A549 (cell line): Measurements from ENCODE around the gene ORC3. TPM values are rescaled to one million over a fixed set of nuclear protein-coding genes. Genes with fewer than 3 reads are reported as not detected.
"Not testable (repeated sequence)": the region's sequence is repeated elsewhere in the genome, so short reads cannot be mapped to it uniquely, and the experiment has no call there.

Experiments used
- ATAC-seq, 2 experiments: fragments of 200-7000 bp in 1 of 2; fragments of >200 bp in 1 of 2; cut with Nextera tagmentation in 1 of 2; cut with Tn5 transposase in 1 of 2; 3 replicates each; pipeline versions ENCODE4 v1.8.0 to v1.9.1; 2018 to 2020; ENCODE audit warnings: mild to moderate bottlenecking in 1 of 2, moderate library complexity in 1 of 2
- CTCF ChIA-PET: fragments of 300-600 bp; sonication (Branson Sonifier 250); formaldehyde crosslinking; extraction: SDS; loops from one replicate; lab custom pipeline; 2021; ENCODE audit warnings: antibody characterized with exemption, inconsistent platforms; lab: Yijun Ruan, JAX
- POLR2A ChIA-PET: fragments of 350-600 bp; formaldehyde crosslinking; extraction: SDS; loops from one replicate; lab custom pipeline; 2021; ENCODE audit warnings: antibody characterized with exemption, inconsistent platforms; lab: Yijun Ruan, JAX
- DNase-seq, 2 experiments: peaks; one replicate each; pipeline versions ENCODE4 v3.0.0 to v3.0.0-alpha.2; 2011 to 2016; ENCODE audit warnings: low read depth in 1 of 2, low spot score in 1 of 2
- FAIRE-seq: peaks from 2 replicates; lab custom pipeline; 2011; peaks lifted over from hg19 to GRCh38; lab: Jason Lieb, UNC
- H3K27ac ChIP-seq, 2 experiments: fragments of >200 bp; sonication (Bioruptor Twin); formaldehyde crosslinking; 3 replicates each; pipeline ENCODE4 v1.5.1; 2016 to 2017
- H3K4me1 ChIP-seq: fragments of >200 bp; sonication (Bioruptor Twin); formaldehyde crosslinking; 3 replicates; pipeline ENCODE4 v1.6.1; 2016
- H3K4me2 ChIP-seq: fragments of >200 bp; sonication (Bioruptor Twin); formaldehyde crosslinking; 3 replicates; pipeline ENCODE4 v1.6.1; 2016
- H3K4me3 ChIP-seq: fragments of >200 bp; sonication (Bioruptor Twin); formaldehyde crosslinking; 3 replicates; pipeline ENCODE4 v1.5.1; 2016
- H3K9me3 ChIP-seq: fragments of >200 bp; sonication (Bioruptor Twin); formaldehyde crosslinking; 3 replicates; pipeline ENCODE4 v1.6.1; 2016
- BCL3 ChIP-seq: fragments of >200 bp; sonication (Bioruptor Twin); formaldehyde crosslinking; IDR thresholded peaks from 3 replicates; pipeline ENCODE4 v1.6.1; 2016
- FOSL2 ChIP-seq, 2 experiments: fragments of 450-650 bp in 1 of 2; fragments of >200 bp in 1 of 2; sonication (Bioruptor Twin) in 1 of 2; formaldehyde crosslinking; IDR thresholded peaks; 2 replicates each; pipeline versions ENCODE4 v1.5.0 to v1.6.1; 2016 to 2020; ENCODE audit warnings: mild to moderate bottlenecking in 1 of 2, moderate library complexity in 1 of 2
- GATA3 ChIP-seq: IDR thresholded peaks from 2 replicates; pipeline ENCODE4 v1.6.1; 2012; ENCODE audit warnings: borderline replicate concordance
- HMGXB4 ChIP-seq: fragments of 250-450 bp; sonication (Bioruptor Pico); IDR thresholded peaks from 2 replicates; pipeline ENCODE4 v1.5.0; 2021; ENCODE audit warnings: mild to moderate bottlenecking, moderate library complexity, borderline replicate concordance
- HOXB13 ChIP-seq: fragments of 250-450 bp; sonication (Bioruptor Pico); IDR thresholded peaks from 2 replicates; pipeline ENCODE4 v1.5.0; 2020; ENCODE audit warnings: low read depth, mild to moderate bottlenecking, moderate library complexity
- KDM5A ChIP-seq: fragments of 200-600 bp; sonication (generic); IDR thresholded peaks from 2 replicates; pipeline ENCODE4 v1.6.1; 2016; ENCODE audit warnings: antibody characterized with exemption, mild to moderate bottlenecking
- MAFK ChIP-seq: fragments of 450-650 bp; IDR thresholded peaks from 2 replicates; pipeline ENCODE4 v1.6.1; 2014; ENCODE audit not compliant: partially characterized antibody
- NFE2L2 ChIP-seq: fragments of 150-350 bp; conservative IDR thresholded peaks from 2 replicates; pipeline ENCODE4 v1.6.1; 2014; ENCODE audit warnings: low read length
- RAD21 ChIP-seq, 2 experiments: fragments of >200 bp in 1 of 2; sonication (Bioruptor Twin) in 1 of 2; formaldehyde crosslinking in 1 of 2; IDR thresholded peaks in 1 of 2; conservative IDR thresholded peaks in 1 of 2; 2 replicates in 1 of 2; 3 replicates in 1 of 2; pipeline ENCODE4 v1.6.1; 2012 to 2018; ENCODE audit warnings: inconsistent platforms in 1 of 2
- REST ChIP-seq: fragments of 200-600 bp; sonication (generic); IDR thresholded peaks from 2 replicates; pipeline ENCODE4 v1.6.1; 2016; ENCODE audit warnings: antibody characterized with exemption, mild to moderate bottlenecking, moderate library complexity
- WGBS: methylation state at CpG from one replicate; pipeline ENCODE4 v1.1.6; 2017; ENCODE audit errors: missing lambda C conversion rate; 5-methylcytosine and 5-hydroxymethylcytosine counted together
- polyA plus RNA-seq, 4 experiments: library from polyadenylated mRNA; depleted of rRNA in 3 of 4; stranded (reverse); fragments of >200 nt; fragmentation: RNase III in 1 of 4; extraction: RNeasy Plus Mini Kit Qiagen cat#74134 plus additional on column Dnase treatment in 1 of 4; gene quantifications; 2 replicates in 3 of 4; 3 replicates in 1 of 4; pipeline ENCODE4 v1.2.3, GENCODE V29; 2011 to 2017

ORC3 gene
- polyA plus RNA-seq, 2 of the 4 experiments (the other 2 are of a cell fraction), result 25.5 to 50.1 TPM

GRCh38 chr6:87705070-87705691 is 115.2 kb downstream of the ORC3 start (continued):
- TF ChIP-seq REST, result no peak
- no peak for TF ChIP-seq HMGXB4 (CRISPR knock-in tag)
- no peak for TF ChIP-seq BCL3
- no peak for TF ChIP-seq KDM5A
- peak; percentile 46; the same call in 1 of the 2 replicates for TF ChIP-seq GATA3
- TF ChIP-seq, all 56 proteins: peak for 8

GRCh38 chr6:87706187-87706966 is 116.4 kb downstream of the ORC3 start:
- no peak overlapping the region for H3K4me3 ChIP-seq
- H3K4me1 ChIP-seq, result peaks cover 45% of the 10 kb centered on the region
- DNase-seq (peak in 1 of 2 experiments; percentile 57), FAIRE-seq (no peak), ATAC-seq (no peak)
- H3K4me2 ChIP-seq, result peak overlapping the region; percentile 69
- ChIA-PET CTCF (interaction anchor here (0.6 to 0.8 kb wide), 3 partner anchors 16 to 384 kb away, joined by 3 to 4 read pairs (median 3); partner anchors contain the start of gene SMIM8), POLR2A (interaction anchor here (1.2 kb wide), 1 partner anchor 17 kb away, joined by 3 read pairs; no protein-coding TSS in a partner anchor)
- H3K9me3 ChIP-seq, result no peaks in the 10 kb centered on the region
- 56% methylated on average over 3 of the region's 3 CpGs for WGBS
- H3K27ac ChIP-seq, result peak overlapping the region; percentile 82 to 92
- TF ChIP-seq FOSL2 (IDR thresholded peaks at IDR 0.05), result peak; percentile 13; the same call in 1 of the 2 replicates
- peak; percentile 87 for TF ChIP-seq FOSL2 (CRISPR knock-in tag; IDR thresholded peaks at IDR 0.05)
- TF ChIP-seq HOXB13, result no peak
- peak; percentile 88 for TF ChIP-seq MAFK
- peak; percentile 47; the same call in 1 of the 2 replicates for TF ChIP-seq GATA3
- no peak for TF ChIP-seq RAD21 (conservative IDR thresholded peaks at IDR 0.05 in 1 of 2, IDR thresholded peaks at IDR 0.05 in 1 of 2)
- peak; percentile 63 for TF ChIP-seq NFE2L2

- H3K4me3 ChIP-seq, POLR2A ChIA-PET, H3K4me2 ChIP-seq, DNase-seq, CTCF ChIA-PET, FAIRE-seq, ATAC-seq, H3K9me3 ChIP-seq: not testable (repeated sequence)
- H3K27ac ChIP-seq, result peak overlapping the region in 1 of 2 experiments; percentile 68; a peak in 3 of 6 replicates
- WGBS, result 69% methylated on average over 5 of the region's 7 CpGs
- H3K4me1 ChIP-seq, result peaks cover 45% of the 10 kb centered on the region
Measured at GRCh38 chr6:87708581-87709427, 118.9 kb downstream of the ORC3 start.
